Lower lobe of right lung (tissue), 2 donors: Measurements from ENCODE around the gene USP47. TPM values are rescaled to one million over a fixed set of nuclear protein-coding genes. Genes with fewer than 3 reads are reported as not detected.

Experiments used
- ATAC-seq, 2 donors: fragments of 200-7000 bp; cut with Tn5 transposase; one replicate each; pipeline ENCODE4 v1.9.1; 2020 to 2022; ENCODE audit warnings: mild to moderate bottlenecking in 2 of 2, moderate library complexity in 2 of 2
- DNase-seq: peaks from one replicate; pipeline ENCODE4 v3.0.0-alpha.2; 2020
- H3K27ac ChIP-seq: fragments of 200-600 bp; one replicate; pipeline ENCODE4 v1.8.0; 2022
- H3K27me3 ChIP-seq: fragments of 200-600 bp; one replicate; pipeline ENCODE4 v1.8.0; 2022; ENCODE audit warnings: low read depth
- H3K36me3 ChIP-seq: fragments of 200-600 bp; one replicate; pipeline ENCODE4 v1.8.0; 2022; ENCODE audit warnings: mild to moderate bottlenecking
- H3K4me1 ChIP-seq: fragments of 200-600 bp; one replicate; pipeline ENCODE4 v1.8.0; 2022
- H3K4me3 ChIP-seq: fragments of 200-600 bp; one replicate; pipeline ENCODE4 v1.8.0; 2022; ENCODE audit warnings: mild to moderate bottlenecking
- H3K9me3 ChIP-seq: fragments of 200-600 bp; one replicate; pipeline ENCODE4 v1.8.0; 2022
- CTCF ChIP-seq: fragments of 200-600 bp; IDR thresholded peaks from one replicate; pipeline ENCODE4 v1.8.0; 2022; ENCODE audit warnings: antibody characterized with exemption, mild to moderate bottlenecking
- intact Hi-C: fragments of 100-400 bp; cut with DNase I; formaldehyde crosslinking; loops from one replicate; pipeline ENCODE4 v1.11.0; 2022
- total RNA-seq: library from RNA; stranded (reverse); fragmentation: NEBNext Ultra II Directional; extraction: Animal tissue kit (Norgen Biotek cat#: 25700); gene quantifications from one replicate; pipeline ENCODE4 v1.2.1, GENCODE V29; 2021
- donor health status: DM: no; HTN: yes; CAD: no; lungs with severe emphysema.

USP47 gene
- total RNA-seq, 1 donor from 2014 or later: 45.2 TPM

GRCh38 chr11:11958403-11959231, 116.8 kb downstream of the USP47 start:
- intact Hi-C loops: no loop called here

GRCh38 chr11:11959601-11960000, 117.8 kb downstream of the USP47 start:
- no peak overlapping the region for H3K27ac ChIP-seq
- intact Hi-C loops: no loop called here
- no peaks in the 10 kb centered on the region for H3K9me3 ChIP-seq
- H3K4me3 ChIP-seq: no peak overlapping the region
- ATAC-seq (no peak), DNase-seq (no peak)
- no peaks in the 10 kb centered on the region for H3K27me3 ChIP-seq
- TF ChIP-seq CTCF: no peak
- H3K36me3 ChIP-seq: peaks cover 42% of the 10 kb centered on the region
- no peaks in the 10 kb centered on the region for H3K4me1 ChIP-seq

More at GRCh38 chr11:11958403-11959231, 116.8 kb downstream of the USP47 start:
- H3K4me1 ChIP-seq: no peaks in the 10 kb centered on the region
- peaks cover 52% of the 10 kb centered on the region for H3K36me3 ChIP-seq
- ATAC-seq (no peak), DNase-seq (no peak)
- H3K27me3 ChIP-seq: no peaks in the 10 kb centered on the region
- no peak overlapping the region for H3K4me3 ChIP-seq
- no peak overlapping the region for H3K27ac ChIP-seq
- no peak for TF ChIP-seq CTCF
- no peaks in the 10 kb centered on the region for H3K9me3 ChIP-seq

- peaks cover 31% of the 10 kb centered on the region for H3K36me3 ChIP-seq
- no peak overlapping the region for H3K4me3 ChIP-seq
- no peaks in the 10 kb centered on the region for H3K4me1 ChIP-seq
- ATAC-seq (no peak), DNase-seq (no peak)
- no peaks in the 10 kb centered on the region for H3K9me3 ChIP-seq
- no peak overlapping the region for H3K27ac ChIP-seq
- TF ChIP-seq CTCF: no peak
- no peaks in the 10 kb centered on the region for H3K27me3 ChIP-seq
- intact Hi-C loops: no loop called here
These were observed 118.9 kb downstream of the USP47 start for GRCh38 chr11:11960687-11961086.

GRCh38 chr11:11961399-11962028, 119.7 kb downstream of the USP47 start:
- Histone ChIP-seq H3K4me1 (no peaks in the 10 kb centered on the region), H3K9me3 (no peaks in the 10 kb centered on the region), H3K27me3 (no peaks in the 10 kb centered on the region), H3K4me3 (no peak overlapping the region), H3K36me3 (peaks cover 23% of the 10 kb centered on the region), H3K27ac (no peak overlapping the region)
- TF ChIP-seq CTCF: no peak
- intact Hi-C loops: no loop called here
- peak; percentile 34 to 42 for ATAC-seq
- DNase-seq: no peak

GRCh38 chr11:11963067-11963466, 121.3 kb downstream of the USP47 start:
- Histone ChIP-seq H3K36me3 (peaks cover 8% of the 10 kb centered on the region), H3K27ac (no peak overlapping the region), H3K4me1 (peaks cover 8% of the 10 kb centered on the region), H3K27me3 (no peaks in the 10 kb centered on the region), H3K9me3 (no peaks in the 10 kb centered on the region), H3K4me3 (no peak overlapping the region)
- DNase-seq: no peak
- TF ChIP-seq CTCF: no peak
- ATAC-seq: no peak
- intact Hi-C loops: no loop called here
